GM12891 (cell line): ENCODE measurements around the gene PGRMC2.

Source experiments
- POLR2A ChIP-seq: IDR thresholded peaks from 2 replicates; pipeline ENCODE4 v1.6.1; 2011; ENCODE audit warnings: low read depth, low read length, control low read depth
- SPI1 ChIP-seq: IDR thresholded peaks from 2 replicates; pipeline ENCODE4 v1.6.1; 2011; ENCODE audit warnings: low read depth, low read length, control low read depth

GRCh38 chr4:128308986-128309385, 21.4 kb upstream of the PGRMC2 start:
- TF ChIP-seq POLR2A: no peak
- TF ChIP-seq SPI1: no peak
